ENCODE data around the gene TRMT13.

Gene TRMT13

GRCh38 chr1:100132566-100133477 is at the start of gene TRMT13, which contains the start of gene SASS6:
TSS of gene TRMT13 (plus strand) at chr1:100133163. CDS start at chr1:100133169, 6 bp downstream.
TSS of gene SASS6 (minus strand) at chr1:100132930. CDS start at chr1:100132814, 116 bp downstream.
- no peak for TF ChIP-seq CTCF (IDR thresholded peaks at IDR 0.05; ENCODE audit: low read depth, low read length)
- H3K4me3 ChIP-seq (ENCODE audit: low read depth, low read length) = peak within 1 kb of the TSS; percentile 93

GRCh38 chr1:100087396-100087795 is 45.6 kb upstream of the TRMT13 start:
- no peak for TF ChIP-seq CTCF (IDR thresholded peaks at IDR 0.05; ENCODE audit: low read depth, low read length)

GRCh38 chr1:100089082-100089481 is 43.9 kb upstream of the TRMT13 start:
- no peak overlapping the region for H3K4me3 ChIP-seq (ENCODE audit: low read depth, low read length)
- no peak for TF ChIP-seq CTCF (IDR thresholded peaks at IDR 0.05; ENCODE audit: low read depth, low read length)

More at GRCh38 chr1:100087396-100087795, 45.6 kb upstream of the TRMT13 start:
- H3K4me3 ChIP-seq (ENCODE audit: low read depth, low read length) = no peak overlapping the region

GRCh38 chr1:100090471-100090870 is 42.5 kb upstream of the TRMT13 start:
- TF ChIP-seq CTCF (IDR thresholded peaks at IDR 0.05; ENCODE audit: low read depth, low read length) = no peak
- H3K4me3 ChIP-seq (ENCODE audit: low read depth, low read length) = no peak overlapping the region

- no peak overlapping the region for H3K4me3 ChIP-seq (ENCODE audit: low read depth, low read length)
- no peak for TF ChIP-seq CTCF (IDR thresholded peaks at IDR 0.05; ENCODE audit: low read depth, low read length)
Observed at GRCh38 chr1:100100202-100100601, 32.8 kb upstream of the TRMT13 start.

- TF ChIP-seq CTCF (IDR thresholded peaks at IDR 0.05; ENCODE audit: low read depth, low read length) = no peak
- H3K4me3 ChIP-seq (ENCODE audit: low read depth, low read length) = no peak overlapping the region
Observed at GRCh38 chr1:100101564-100101963, 31.4 kb upstream of the TRMT13 start.

- TF ChIP-seq CTCF (IDR thresholded peaks at IDR 0.05; ENCODE audit: low read depth, low read length) = no peak
Observed at GRCh38 chr1:100107696-100108095, 25.3 kb upstream of the TRMT13 start.

More at GRCh38 chr1:100107696-100108095, 25.3 kb upstream of the TRMT13 start:
- H3K4me3 ChIP-seq (ENCODE audit: low read depth, low read length) = no peak overlapping the region

All from WI38 (cell line).